Eye (tissue), 1 donor: ENCODE data around the gene PANX2.
"Not testable (repeated sequence)": the region's sequence is repeated elsewhere in the genome, so short reads cannot be mapped to it uniquely, and the experiment has no call there.

Source experiments
- DNase-seq: peaks from one replicate; pipeline ENCODE4 v3.0.0-alpha.2; 2015

PANX2 gene

DNA sequence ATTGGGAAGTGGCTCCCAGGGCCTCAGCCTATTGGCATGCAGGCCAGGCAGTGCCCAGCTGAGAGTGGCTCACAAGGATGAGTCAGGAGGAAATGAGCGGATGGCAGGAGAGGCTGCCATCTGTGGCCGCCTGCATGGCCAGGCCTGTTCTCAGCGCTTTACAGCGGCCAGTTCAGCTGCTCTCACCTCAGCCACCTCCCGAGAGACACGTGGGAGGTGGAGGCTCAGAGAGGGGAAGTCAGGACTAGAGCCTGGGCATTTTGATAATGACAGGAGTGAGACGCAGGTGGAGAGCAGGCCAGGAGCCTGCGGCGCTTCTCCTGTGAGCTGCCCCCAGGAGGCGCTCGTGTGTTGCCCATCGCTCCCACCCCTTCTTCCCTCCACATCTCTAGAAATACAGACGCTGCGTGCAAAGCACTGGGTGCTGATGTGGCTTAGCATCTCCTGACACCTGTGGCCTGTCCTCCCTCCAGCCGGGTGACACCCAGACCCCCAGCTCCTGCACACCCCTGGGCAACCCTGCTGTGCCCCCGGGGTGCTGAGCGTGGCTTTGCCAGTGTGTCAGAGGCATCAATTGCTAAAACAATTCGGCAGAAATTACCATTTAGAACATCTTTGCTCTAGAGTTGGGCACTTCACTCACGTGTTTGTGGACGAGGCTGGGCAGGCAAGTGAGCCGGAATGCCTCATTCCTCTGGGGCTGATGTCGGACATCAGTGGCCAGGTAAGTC, 21.4 kb upstream of the PANX2 start:
- peak; percentile 67 for DNase-seq

- no peak for DNase-seq
Measured at GRCh38 chr22:50150161-50151129, 20.1 kb upstream of the PANX2 start.

- DNase-seq, result no peak
Measured at GRCh38 chr22:50151571-50152537, 18.7 kb upstream of the PANX2 start.

GRCh38 chr22:50153056-50153755, 17.3 kb upstream of the PANX2 start:
- no peak for DNase-seq

DNA sequence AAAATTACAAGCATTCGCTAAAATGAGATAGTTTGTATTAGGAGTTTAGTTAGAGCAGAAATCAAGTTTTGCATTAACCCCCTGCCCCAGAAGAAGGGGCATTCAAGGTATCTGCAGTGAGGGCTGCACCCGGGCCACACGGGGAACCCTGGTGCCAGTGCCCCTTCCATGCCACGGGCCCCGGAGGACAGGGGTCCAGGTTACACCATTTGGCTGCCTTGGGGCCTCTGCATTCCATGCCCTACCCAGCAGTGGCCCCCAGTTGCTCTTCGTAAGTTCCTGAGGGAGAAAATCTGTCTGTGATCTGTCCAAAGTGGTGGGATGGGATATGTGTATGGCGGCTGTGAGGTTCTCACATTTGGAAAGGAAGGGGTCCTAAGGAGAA, 16.8 kb upstream of the PANX2 start:
- no peak for DNase-seq

DNA sequence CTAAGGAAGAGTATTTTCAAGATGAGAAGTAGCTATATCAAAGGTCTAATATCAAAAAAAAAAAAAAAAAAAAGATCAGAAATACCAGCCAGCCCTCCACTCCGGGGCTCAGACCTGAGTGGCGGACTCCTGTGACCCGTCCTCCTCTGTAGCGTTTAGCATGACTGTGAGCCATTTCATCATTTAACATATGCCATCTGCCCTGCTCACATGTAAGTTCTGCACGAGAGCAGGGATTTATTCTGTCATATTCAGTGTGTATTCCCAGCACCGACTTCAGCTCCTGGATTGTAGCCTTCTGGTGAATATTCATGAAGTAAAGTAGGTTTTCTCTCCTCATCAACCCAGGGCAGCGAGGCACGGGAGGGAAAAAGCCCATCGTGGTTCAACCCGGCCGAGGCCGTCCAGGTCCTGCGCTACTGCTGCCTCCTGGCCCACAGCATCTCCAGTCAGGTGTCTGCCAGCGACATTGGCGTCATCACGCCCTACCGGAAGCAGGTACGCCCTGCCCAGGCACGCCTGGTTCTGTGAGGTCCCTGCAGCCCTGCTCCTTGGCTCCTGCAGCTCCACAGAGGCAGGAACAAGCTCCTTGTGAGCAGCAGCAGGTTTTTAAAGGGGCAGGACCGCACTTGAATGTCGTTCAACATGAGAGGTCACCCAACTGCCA, 12.7 kb upstream of the PANX2 start:
- no peak for DNase-seq

GRCh38 chr22:50160947-50161346, 9.6 kb upstream of the PANX2 start:
- DNase-seq, result no peak

DNA sequence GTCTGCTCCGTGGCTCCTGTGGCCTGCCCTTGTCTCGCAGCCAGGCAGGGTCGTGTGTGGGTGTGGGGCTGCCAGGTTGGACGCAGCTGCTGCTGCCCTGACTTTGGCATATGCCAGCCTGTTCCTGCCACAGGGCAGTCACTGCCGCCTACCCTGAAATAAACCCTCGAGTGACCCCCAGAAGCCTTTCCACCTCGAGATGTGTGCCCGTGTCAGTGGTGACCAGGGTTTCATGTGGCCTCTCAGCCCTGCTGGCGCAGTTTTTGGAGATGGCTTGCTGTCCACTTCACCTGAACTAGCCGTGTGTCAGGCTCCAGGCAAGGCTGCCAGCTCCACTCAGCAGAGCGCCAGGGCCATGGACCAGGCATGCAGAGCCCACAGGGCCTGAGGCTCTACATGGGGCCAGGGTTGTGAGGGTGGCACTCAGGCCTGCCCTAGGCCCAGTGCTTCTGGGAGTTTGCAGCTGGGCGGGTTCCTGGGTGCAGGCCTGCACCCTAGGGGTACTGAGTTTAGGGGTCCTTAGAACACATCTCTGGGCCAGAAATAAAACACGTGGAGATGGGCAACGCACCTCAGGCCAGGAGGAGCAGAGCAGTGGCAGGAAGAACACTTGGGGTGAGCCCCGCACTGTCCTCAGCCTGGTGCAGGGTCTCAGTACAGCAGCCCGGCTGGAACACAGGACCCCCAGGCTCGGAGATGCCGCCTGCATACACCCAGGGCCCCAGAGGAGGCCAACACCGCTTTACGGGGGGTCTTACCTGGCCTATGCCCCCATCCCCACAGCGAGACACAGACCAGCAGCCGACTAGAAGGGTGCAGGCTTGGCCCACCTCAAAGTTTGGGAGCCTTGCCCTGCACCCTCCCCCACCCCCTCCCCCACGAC, 8.8 kb upstream of the PANX2 start:
- DNase-seq, result no peak

- DNase-seq, result no peak
Measured at GRCh38 chr22:50162391-50162956, 8.1 kb upstream of the PANX2 start.

- no peak for DNase-seq
Measured at GRCh38 chr22:50165436-50166123, 5.0 kb upstream of the PANX2 start.

DNA sequence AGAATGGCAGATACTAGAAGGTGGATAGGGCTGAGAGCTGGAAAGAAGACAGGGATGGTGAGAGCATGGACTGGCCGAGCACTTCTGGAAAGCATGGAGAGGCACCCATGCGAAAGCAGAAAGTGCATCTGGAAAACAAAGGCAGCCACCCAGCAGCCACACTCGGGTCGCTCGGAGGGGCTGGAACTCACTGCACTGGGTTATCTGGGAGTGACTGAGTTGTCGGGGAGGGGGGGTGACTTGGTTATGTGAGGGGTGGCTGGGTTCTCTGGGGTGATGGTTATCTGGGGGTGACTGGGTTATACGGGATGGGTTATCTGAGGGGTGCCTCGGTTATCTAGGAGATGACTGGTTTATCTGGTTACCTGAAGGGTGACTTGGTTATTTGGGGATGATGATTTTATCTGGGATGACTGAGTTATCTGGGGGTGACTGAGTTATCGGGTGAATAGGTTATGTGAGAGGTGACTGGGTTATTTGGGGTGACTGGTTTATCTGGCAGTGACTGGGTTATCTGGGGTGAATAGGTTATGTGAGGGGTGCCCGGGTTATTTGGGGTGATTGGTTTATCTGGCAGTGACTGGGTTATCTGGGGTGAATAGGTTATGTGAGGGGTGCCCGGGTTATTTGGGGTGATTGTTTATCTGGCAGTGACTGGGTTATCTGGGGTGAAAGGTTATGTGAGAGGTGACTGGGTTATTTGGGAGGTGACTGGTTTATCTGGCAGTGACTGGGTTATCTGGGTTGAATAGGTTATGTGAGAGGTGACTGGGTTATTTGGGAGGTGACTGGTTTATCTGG, 2.6 kb upstream of the PANX2 start:
- DNase-seq, result no peak

DNA sequence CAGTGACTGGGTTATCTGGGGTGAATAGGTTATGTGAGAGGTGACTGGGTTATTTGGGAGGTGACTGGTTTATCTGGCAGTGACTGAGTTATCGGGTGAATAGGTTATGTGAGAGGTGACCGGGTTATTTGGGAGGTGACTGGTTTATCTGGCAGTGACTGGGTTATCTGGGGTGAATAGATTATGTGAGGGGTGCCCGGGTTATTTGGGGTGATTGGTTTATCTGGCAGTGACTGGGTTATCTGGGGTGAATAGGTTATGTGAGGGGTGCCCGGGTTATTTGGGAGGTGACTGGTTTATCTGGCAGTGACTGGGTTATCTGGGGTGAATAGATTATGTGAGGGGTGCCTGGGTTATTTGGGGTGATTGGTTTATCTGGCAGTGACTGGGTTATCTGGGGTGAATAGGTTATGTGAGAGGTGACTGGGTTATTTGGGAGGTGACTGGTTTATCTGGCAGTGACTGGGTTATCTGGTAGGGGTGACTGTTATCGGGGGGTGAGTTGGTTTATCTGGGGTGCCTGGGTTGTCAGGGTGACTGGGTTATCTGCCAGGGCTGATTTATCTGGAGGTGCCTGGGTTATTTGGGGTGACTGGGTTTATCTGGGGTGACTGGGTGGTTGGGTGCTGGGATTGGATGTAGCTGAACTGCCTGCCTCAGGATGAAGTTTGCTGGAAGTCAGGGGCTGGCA, 1.9 kb upstream of the PANX2 start:
- DNase-seq, result not testable (repeated sequence)

DNA sequence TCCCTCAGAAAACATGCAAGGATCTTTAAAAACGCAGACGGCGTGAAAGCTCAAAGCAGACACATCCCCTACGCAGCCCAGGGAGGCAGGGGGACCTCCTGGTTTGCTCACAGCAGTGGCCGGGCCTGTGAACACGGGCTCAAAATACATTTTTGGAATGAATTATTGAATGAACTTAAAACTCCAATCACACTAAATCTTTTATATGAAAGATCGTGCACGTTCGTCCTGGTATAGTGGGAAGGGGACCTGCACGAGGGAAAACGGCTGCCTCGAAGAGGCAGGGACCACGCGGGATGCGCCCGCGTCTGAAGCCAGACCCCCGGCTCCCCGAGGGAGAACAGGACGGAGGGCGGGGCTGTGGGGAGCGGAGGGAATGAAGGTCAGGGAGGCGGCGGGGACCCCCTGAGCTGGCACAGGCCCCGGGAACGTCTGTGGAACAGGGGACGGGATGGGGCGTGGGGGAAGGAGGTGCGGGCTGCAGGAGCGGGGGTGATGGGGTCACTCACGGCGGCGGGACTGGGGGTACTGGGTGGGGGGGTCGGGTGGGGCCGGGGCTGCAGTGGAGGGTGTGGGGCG, 1.3 kb upstream of the PANX2 start:
- no peak for DNase-seq

- DNase-seq, result peak; percentile 55
Measured at GRCh38 chr22:50169774-50170341, 673 bp upstream of the PANX2 start.

DNA sequence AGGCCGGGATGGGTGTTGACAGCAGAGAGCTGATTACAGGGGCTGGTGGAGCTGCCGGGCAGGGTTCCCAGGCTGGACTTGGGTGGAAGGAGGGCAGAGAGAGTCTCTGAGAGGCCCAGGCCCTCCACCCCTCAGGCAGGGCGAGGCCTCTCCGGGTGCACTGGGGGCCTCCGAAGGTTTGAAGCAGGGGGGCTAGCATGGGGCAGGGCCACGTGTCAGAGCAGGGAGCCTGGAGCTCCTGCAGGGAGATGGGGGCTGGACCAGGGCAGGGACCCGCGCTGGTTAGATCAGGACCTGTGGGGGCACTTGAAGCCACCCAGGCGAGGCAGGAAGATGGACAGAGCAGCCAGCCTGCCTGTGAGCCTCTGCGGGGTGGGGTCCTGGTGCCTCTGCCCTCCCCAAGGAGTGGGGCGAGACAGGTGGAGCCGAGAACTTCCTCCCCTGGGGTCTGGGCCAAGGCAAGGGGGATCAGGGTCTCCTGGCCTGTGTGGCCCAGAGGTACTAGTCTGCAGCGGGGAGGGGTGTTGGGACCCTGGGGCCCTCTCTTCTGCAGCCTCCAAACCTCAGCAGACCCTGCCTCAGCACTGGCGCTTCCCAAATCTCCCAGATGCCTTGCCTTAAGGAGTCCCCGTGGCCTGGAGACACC, 911 bp downstream of the PANX2 start:
- peak; percentile 29 for DNase-seq

GRCh38 chr22:50171965-50172421, 1.5 kb downstream of the PANX2 start:
- DNase-seq, result no peak
